NCI-H460 (cell line): ENCODE results near the gene CIAPIN1. TPM values are rescaled to one million over a fixed set of nuclear protein-coding genes. Genes with fewer than 3 reads are reported as not detected.

Source experiments
- DNase-seq: peaks from one replicate; pipeline ENCODE4 v3.0.0-alpha.2; 2016; ENCODE audit warnings: low read depth; ENCODE audit errors: extremely low read depth
- total RNA-seq: library from RNA; depleted of rRNA; stranded (reverse); fragments of >200 nt; shearing (Covaris generic); gene quantifications from 2 replicates; pipeline ENCODE4 v1.2.3, GENCODE V29; 2014

CIAPIN1 gene
- total RNA-seq, 1 experiment from 2014 or later, result 107 TPM

DNA sequence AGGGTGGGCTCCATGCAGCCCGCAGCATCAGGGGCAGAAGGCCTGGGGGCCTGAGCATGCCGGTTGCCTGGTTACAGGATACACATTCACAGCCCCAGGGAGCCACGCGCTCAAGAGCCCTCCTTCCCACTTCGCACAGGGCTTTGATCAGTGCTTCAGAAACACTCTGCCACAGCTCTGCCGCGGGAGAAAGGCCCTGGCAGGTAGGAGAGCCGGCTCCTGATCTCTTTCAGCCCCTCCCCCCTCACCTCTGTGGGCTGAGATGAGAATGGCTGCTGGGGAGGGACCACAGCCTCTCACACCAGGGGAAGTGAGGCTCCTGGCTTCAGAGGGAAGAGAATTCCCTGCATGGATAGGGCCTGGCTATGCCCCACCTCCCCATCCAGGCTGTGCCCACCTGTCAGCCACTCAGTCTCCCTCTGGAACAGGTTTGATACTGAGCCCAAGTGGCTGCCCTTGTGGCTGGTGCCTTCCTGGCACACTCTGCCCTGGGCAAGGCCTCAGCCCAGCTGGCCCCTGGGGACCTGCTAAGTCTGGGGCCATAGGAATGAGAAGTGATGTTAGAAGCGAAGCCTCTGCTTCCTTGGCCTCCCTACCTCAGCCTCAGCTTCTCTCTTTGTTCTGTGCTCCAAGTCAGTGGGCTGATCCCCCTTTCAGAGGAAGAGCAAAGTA, 30.5 kb upstream of the CIAPIN1 start:
- DNase-seq, result no peak

DNA sequence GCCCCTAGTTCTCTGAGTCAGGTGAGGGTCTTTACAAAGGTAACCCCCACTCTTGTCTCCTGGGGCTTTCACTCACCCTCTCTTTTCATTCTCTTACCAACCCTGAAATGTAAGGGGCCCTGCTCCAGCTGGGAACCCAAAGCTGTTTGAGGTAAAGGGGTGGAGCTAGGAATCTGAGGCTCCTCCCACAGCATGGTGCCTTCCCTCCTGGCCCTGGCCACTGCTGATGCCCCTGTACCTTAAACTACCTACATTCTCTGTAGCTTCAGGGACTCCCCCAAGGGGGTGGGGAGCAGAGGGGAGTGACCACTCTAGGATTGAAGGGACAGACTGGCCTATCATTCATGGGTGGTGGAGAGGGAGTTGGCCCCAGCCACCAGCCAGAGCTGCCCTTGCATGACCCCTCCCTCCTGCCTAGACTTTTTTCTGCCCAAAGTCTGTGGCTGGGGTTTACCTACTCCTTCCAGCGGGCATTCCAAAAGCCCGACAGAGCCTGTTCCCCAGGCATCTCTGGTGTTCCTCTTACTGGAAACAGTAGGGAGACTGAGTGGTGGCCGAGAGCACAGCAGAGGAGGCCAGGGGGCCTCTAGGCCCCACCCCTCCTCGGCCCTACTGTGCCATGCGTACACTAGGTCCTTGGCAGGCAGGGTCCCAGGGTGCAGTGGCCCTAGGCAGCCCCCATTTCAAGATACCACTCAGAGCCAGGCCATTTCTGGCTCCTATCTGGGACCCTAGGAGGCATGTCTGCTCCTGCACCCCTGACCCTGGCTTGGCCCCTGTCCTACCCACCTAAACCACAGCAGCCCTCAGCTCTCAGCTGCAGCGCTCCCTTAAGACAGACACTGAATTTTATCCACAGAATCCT, 29.6 kb upstream of the CIAPIN1 start:
- no peak for DNase-seq

DNA sequence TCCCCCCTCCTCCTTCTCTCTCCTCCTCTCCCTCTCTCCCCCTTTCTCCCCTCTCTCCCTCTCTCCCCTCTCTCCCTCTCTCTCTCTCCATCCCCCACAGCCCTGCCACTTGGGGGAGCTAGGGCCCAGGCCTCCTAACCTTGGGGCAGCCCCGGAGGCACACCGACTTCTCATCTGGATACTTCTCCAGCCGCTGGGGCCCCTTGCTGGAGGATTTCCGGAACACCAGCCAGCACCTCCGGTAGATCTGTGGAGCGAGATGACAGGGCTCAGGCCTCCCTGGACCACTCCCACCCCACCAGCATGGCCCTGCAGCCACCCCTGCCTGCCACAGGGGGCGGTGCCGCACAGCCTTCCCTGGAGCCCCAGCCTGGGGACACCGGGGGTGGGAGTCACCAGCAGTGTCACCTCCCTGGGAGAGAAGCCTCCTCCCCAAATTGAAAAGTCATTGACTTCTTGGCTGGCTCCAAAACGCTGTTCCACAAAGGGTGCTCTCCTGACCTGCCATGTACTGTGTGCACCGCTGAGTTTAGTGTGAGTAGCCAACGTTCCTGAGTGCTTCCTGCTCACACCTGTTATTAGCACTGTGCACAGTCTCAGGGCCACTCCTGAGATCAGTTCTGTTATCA, 28.6 kb upstream of the CIAPIN1 start:
- DNase-seq, result peak; percentile 40

DNA sequence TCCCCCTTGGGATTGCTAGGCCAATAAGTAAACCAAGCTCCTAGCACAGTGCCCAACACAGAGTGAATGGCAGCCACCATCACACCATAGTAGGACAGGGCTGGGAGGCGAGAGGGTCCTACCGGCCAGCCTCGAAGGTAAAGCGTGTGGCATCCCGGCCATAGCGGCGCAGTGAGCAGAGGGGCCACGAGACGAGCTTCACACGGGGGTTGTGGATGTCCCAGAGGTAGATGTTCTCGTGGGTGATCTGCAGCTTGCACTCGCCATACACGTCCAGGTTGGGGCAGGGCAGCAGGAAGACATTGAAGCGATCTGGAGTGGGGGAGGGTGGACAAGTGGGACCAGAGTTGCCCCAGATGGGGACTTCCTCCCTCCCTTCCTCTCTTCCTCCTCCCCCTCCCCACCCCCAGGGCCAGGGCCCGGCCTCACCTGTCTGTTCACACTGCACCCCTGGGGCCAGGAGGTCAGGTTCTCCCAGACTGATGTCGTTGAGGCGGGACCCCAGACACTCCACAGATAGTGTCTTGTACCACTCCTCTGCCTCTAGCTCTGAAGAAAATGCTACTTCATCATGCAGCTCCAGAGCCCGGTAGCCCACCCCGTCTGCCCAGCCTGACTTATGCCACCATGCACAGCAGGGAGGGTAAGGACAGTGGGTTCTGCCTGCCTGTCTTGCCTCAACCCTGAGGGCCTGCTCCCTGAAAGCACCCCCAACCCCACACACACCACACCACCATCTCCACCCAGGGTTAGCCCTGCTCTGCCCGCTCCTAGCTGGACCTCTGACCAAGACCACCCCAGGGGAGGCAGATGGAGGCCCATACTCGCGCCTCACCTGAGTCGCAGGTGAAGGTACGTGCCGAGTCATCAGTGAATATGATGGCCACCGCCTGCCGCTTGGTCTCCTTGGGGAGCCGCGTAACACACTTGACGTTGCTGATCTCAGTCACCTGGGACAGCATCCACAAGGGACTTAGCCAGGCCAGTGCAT, 27.8 kb upstream of the CIAPIN1 start:
- DNase-seq, result no peak

DNA sequence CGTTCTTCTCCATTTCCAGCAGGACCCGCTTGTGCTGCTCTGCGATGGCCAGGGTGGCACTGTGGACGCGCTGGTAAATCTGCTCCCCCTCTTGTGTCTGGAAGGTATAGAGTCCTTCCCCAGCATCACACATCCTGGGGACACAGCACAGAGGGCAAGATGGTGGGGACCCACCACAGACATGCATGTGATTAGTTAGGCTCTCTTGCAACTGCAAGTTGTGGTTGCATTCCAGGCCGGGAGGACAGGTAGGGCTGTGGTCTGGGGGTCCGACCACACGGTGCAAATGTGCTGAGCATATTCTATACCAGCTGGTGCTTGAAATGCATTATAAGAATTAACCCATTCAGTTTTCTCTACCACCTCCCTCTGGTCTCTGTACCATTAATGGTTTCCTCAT, 26.7 kb upstream of the CIAPIN1 start:
- no peak for DNase-seq

DNA sequence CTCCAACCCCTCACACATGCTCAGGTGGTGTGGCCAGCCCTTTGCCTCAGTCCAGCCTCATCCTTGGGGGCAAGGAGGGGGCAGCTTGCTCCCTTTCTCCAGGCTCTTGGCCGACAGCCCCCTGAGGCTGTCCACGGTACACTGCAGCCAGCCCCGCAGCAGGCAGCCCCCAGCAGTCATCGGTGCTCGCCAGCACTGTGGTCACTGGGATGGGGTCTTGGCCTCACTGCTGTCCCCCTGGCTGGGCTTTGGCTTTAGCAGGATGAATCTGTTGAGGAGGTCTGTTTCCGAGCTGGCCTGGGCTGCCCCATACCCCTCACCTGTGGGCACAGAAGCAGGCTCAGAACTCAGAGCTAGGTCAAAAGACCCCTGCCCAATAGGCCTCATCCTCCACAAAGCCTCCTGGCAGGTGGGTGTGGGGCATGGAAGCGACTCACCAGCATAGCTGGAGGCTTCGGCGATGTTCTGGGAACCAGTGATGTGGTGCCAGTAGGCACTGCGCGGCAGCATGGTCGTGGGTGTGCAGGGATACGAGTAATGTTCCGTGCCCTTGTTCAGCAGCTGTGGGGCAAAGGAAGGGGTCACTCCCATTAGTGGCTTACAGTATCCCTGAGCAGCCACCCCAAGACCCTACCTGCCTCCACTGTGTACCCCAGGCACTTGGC, 26.1 kb upstream of the CIAPIN1 start:
- DNase-seq, result no peak

DNA sequence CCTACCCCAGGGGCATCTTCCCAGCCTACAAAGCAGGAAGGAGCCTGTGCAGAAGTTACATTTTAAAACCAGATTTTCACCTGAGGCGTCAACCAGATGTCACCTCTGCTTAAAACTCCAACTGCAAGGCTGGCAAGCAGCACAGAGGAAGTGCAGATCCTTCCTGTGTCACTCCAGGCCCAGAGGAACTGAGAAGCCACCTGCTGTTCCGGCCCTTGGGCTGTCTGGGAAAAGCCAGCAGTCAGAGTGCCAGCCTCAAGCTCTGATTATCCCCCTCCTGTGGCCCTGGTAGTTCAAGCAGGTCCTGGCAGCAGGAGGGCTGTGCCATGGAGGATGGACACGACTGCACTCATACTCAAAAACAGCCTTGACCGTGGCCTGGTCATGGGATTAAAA, 25.5 kb upstream of the CIAPIN1 start:
- DNase-seq, result no peak

DNA sequence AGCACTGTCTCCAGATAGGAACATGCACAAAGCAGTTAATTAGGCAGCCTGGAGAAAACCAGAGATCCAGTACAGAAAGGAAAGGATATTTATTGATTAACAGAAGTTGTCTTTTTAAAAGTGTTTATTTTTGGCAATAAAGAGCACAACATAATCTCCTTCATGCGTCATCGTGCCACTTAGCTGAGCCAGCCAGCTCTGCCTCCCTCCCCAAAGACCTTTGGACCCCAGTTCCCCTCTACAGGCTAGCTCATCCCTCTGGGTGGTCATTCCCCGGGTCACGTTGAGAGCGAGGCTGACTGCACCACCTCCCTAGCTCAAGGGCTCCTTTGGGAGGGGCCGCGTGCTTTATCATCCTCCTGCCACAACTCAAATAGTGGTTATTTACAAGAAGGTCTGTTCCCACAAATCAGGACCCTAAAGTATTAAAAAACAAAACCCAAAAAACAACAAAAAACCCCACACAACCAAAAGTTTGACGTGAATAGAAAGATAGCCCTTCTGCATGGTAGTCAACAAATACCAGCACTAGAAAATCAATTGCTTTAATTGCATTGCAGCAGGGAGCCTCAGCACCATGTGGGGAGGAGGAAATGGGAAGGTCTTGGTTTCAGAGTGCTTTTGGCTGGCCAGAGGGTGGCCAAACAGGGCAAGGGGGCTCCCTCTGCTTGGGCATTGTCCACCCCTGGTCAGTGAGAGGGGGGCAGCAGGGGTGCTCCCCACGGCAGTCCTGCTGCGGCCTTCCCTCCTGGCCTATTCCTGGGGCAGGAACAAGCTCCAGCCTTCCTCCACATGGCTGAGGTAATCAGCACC, 24.9 kb upstream of the CIAPIN1 start:
- DNase-seq, result no peak

DNA sequence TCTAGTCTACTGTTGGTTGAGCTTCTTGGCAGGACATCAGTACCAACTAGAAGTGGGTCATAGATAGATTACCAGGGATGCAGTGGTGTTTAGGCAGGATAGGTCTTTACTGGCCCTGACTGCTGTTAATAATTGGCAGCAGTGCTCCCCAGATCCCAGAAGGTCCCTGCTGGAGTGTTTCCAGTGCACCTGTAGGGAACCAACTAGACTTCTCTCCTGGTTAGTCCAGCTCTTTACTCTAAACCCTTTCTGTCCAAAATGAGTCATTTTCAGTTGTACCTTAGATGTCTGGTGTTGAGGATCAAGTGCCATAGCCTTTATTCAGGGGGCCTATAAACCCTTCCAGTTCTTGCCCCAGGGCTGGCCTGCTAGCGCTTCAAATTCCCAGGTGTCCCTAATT, 24.0 kb upstream of the CIAPIN1 start:
- DNase-seq, result no peak

DNA sequence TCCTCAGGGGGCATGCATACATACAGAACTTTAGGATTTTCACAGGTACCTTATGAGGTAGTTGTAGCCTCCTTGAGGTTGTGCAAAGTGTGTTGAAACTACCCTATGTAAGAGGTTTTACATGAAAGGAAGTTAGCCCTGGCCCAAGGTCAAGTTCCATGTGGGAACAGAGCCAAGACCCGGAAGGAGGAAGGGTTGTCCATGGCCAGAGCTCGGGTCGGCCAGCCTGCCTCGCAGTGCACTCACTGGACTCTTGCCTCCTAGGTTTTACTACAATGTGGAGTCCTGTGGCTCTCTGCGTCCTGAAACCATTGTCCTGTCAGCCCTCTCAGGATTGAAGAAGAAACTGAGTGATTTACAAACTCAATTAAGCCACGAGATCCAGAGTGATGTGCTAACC, 23.5 kb upstream of the CIAPIN1 start:
- no peak for DNase-seq

DNA sequence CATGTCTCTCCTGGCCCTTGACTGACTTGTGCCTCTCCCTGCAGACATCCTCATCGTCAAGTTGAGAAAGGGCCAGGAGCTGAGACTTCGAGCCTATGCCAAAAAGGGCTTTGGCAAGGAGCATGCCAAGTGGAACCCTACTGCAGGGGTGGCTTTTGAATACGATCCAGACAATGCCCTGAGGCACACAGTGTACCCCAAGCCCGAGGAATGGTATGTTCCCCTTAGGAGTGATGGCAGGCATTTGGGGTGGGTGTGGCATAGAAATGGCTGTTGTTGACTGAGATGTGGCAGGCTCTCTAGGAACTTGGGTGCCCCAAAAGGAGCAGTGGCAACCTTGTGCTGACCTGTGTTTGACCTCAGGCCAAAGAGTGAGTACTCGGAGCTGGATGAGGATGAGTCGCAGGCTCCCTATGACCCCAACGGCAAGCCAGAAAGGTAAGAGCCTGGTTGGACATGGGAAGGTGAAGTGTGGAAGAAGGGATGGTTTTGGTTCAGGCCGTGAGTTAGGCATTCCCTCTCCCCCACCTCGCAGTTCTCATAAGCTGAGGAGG, 22.8 kb upstream of the CIAPIN1 start:
- DNase-seq, result no peak

DNA sequence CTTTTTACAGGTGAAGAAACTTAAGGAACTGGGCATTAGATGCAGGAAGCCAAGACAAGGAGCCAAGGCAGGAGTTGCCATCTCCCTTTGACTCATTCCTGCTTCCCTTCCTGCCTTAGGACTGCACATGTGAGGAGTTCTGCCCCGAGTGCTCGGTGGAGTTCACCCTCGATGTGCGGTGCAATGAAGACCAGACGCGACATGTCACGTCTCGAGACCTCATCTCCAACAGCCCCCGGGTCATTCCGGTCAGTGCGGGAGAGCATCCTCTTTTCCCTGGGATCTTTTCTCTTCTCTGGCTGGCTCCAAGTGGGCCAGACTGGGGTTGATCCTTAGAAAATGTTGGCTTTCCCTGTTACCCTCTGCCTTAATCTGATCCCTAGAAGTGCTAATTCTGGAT, 21.9 kb upstream of the CIAPIN1 start:
- DNase-seq, result no peak

DNA sequence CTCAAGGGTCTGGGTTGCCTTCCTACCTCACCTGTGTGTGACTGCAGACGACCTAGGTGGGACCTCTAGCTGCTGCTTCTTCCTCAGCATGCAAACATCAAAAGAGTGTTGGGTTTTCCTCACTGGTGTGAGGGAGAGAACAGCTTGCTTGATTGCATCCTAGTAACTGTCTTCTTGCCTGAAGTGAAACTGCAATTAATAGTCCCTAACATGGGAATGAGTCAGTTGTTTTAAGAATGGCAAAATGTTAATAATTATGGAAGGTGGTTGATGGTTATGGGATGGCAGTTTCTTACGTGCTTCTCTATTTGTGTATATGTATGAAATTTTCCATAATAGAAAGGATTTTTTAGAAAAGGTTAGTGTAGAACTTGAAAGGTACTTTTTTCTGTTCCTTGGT, 21.2 kb upstream of the CIAPIN1 start:
- no peak for DNase-seq

DNA sequence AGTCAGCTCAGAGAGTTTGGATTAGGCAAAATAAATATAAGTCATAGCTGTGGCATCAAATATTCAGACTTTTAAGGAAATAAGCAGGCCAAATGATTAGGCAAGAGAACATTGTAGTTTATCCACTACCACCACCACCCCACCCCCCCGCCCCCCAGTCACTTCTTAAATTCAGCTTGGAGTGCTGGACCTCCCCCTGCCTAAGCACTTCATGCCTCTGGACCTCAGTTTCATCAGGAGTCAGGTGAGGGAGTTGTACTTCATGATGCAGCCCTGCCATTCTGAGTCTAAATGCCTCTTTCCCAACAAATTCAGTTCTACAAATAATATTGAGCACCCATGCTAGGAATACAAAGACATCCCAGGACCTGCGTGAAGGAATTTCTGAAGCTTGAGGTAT, 17.3 kb upstream of the CIAPIN1 start:
- DNase-seq, result no peak

DNA sequence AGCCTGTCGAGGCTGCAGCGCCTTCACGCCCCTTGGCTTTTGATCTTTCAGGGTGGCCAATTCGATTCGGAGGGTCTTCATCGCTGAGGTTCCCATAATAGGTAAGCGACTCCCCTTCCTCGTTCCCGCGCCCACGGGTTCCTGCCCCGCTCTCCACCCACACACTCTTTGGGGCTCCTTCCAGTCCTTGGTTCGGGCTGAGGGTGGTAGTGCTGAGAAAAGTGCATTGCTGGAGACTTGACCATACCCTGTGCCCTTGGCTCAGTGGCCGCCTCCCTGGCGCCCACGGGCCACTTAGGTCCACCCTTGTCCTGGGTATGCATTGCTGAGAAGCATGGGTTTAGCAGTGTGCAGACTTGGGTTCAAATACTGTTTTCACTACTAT, 15.8 kb upstream of the CIAPIN1 start:
- DNase-seq, result no peak

DNA sequence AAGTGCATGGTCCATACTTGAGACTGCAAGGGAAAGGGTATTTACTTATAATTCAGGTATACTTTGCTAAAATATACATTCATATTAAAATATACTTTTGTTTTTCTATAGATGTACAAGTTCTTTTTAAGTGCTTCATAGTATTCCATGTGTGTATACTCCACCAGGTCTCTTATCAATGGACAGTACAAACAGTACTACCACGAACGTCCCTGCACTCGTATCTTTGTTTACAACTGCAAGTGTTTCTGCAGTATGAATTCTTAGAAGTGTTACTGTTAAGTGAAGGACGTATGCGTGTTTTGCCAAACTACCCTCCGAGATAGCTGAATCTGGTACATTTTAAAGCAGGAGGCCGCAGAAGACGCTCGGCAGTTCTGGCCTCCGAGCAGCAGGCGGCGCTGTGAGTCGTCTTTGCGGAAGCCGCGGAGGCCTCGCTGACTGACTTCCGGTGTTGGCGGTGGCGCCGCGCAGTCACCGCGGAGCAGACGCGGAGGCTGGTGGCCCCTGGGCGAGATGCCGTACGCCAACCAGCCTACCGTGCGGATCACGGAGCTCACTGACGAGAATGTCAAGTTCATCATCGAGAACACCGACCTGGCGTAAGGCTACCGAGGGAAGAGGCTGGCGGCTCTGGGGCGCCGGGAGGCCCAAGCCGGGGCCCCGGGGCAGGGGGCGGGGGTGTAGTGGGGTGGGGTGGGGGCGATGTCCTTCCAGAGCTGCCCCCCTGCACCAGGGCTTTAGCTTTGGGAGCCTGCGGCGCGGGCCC, 15.2 kb upstream of the CIAPIN1 start, which contains the start of gene POLR2C:
Gene POLR2C (plus strand): TSS at position 471 of the 769 bp plus-strand sequence. CDS start 46 bp downstream, at position 517.
- peak; percentile 86 for DNase-seq

DNA sequence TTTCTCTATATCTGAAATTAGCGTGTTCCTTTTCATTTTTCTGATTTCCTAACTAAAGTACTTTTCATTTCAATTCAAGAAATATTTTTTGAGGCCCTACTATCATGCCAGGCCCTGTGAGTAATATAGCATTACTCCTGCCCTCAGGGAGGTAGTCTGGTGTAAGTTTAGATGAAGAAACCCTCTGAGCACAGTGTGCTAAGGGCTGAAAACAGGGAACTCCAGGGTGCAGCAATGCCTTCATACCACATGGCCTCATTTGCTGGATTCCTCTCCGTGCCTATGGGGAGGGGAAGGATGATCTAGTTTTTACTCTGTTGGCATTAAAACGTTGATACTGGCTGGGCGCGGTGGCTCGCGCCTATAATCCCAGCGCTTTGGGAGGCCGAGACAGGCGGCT, 4.8 kb upstream of the CIAPIN1 start:
- DNase-seq, result no peak
